ENCODE results near the gene CEP170B. TPM values are rescaled to one million over a fixed set of nuclear protein-coding genes. Genes with fewer than 3 reads are reported as not detected.

Gene CEP170B
- total and polyA plus RNA-seq, 2 of the 13 experiments (the other 11 are each of a cell fraction or from before 2014, with no cell fraction given): 4.3 to 8.8 TPM

GRCh38 chr14:104841730-104842129 is 23.3 kb upstream of the CEP170B start:
- no peak for DNase-seq (ENCODE audit: low spot score)
- in situ Hi-C loops (cut with HindIII; ENCODE audit: extremely low pct_ligation_motif_present, low pct_unique_long_range_greater_than_20kb): no loop called here
- ChIA-PET POLR2A (interaction anchor here (0.8 kb wide), 1 partner anchor 23 kb away, joined by 5 read pairs; no protein-coding TSS in a partner anchor), CTCF (ENCODE audit: low intra/inter-chr PET ratio, low total read pairs) (no interaction called here)
- Histone ChIP-seq H3K27ac (ENCODE audit: extremely low read length, insufficient read depth, low read length) (no peak overlapping the region), H2AFZ (ENCODE audit: low read length) (no peak overlapping the region), H3K27me3 (ENCODE audit: control insufficient read depth in 1 of 2, insufficient read depth in 2 of 2, low read length in 2 of 2) (peaks cover 0 to 18% of the 10 kb centered on the region in 2 experiments; a peak in 4 of 5 replicates), H3K79me2 (ENCODE audit: insufficient read depth, low read length) (no peaks in the 10 kb centered on the region), H3K4me3 (replicated peaks in 1 of 3; ENCODE audit: insufficient read depth in 1 of 3, low read depth in 2 of 3, low read length in 3 of 3) (no peak overlapping the region), H3K9ac (ENCODE audit: insufficient read depth, low read depth, low read length) (no peak overlapping the region), H3K4me2 (ENCODE audit: low read depth, low read length) (no peak overlapping the region), H3K9me3 (ENCODE audit: low read length) (no peaks in the 10 kb centered on the region), H4K20me1 (ENCODE audit: insufficient read depth, low read length) (no peaks in the 10 kb centered on the region; the same call in 1 of the 2 replicates), H3K4me1 (ENCODE audit: insufficient read depth, low read length) (no peaks in the 10 kb centered on the region), H3K36me3 (replicated peaks in 1 of 2; ENCODE audit: control insufficient read depth in 1 of 2, insufficient read depth in 2 of 2, low read length in 2 of 2) (no peaks in the 10 kb centered on the region)
- TF ChIP-seq CTCF (CRISPR knock-in tag; IDR thresholded peaks at IDR 0.05) (no peak), HNRNPK (IDR thresholded peaks at IDR 0.05; ENCODE audit: low read depth, low read length, poor library complexity, severe bottlenecking) (peak; percentile 65)
- intact Hi-C loops (cut with micrococcal nuclease; ENCODE audit: unreplicated experiment): no loop called here
- no peak for FAIRE-seq
- ATAC-seq: no peak
- 3% methylated on average over 1 of the region's 1 CpG for WGBS (ENCODE audit: low lambda C conversion rate)
- no TSS peak for BruUV-seq (replicated peaks)

- intact Hi-C loops (cut with micrococcal nuclease; ENCODE audit: unreplicated experiment) (no loop called here), in situ Hi-C loops (cut with HindIII; ENCODE audit: extremely low pct_ligation_motif_present, low pct_unique_long_range_greater_than_20kb) (no loop called here)
- no peaks in the 10 kb centered on the region for H3K9me3 ChIP-seq (ENCODE audit: low read length)
- ChIA-PET POLR2A (interaction anchor here (1.4 kb wide), 1 partner anchor 13 kb away, joined by 3 read pairs; no protein-coding TSS in a partner anchor), CTCF (ENCODE audit: low intra/inter-chr PET ratio, low total read pairs) (no interaction called here)
- no peaks in the 10 kb centered on the region for H3K4me1 ChIP-seq (ENCODE audit: insufficient read depth, low read length)
- H4K20me1 ChIP-seq (ENCODE audit: insufficient read depth, low read length): no peaks in the 10 kb centered on the region; the same call in 1 of the 2 replicates
- no TSS peak for BruUV-seq (replicated peaks)
- no peak overlapping the region for H3K4me2 ChIP-seq (ENCODE audit: low read depth, low read length)
- H3K4me3 ChIP-seq (replicated peaks in 1 of 3; ENCODE audit: insufficient read depth in 1 of 3, low read depth in 2 of 3, low read length in 3 of 3): no peak overlapping the region
- no peak overlapping the region for H2AFZ ChIP-seq (ENCODE audit: low read length)
- H3K36me3 ChIP-seq (replicated peaks in 1 of 2; ENCODE audit: control insufficient read depth in 1 of 2, insufficient read depth in 2 of 2, low read length in 2 of 2): no peaks in the 10 kb centered on the region
- H3K27me3 ChIP-seq (ENCODE audit: control insufficient read depth in 1 of 2, insufficient read depth in 2 of 2, low read length in 2 of 2): peaks cover 0 to 18% of the 10 kb centered on the region in 2 experiments; a peak in 4 of 5 replicates
- no peak for ATAC-seq
- no peak overlapping the region for H3K9ac ChIP-seq (ENCODE audit: insufficient read depth, low read depth, low read length)
- no peak overlapping the region for H3K27ac ChIP-seq (ENCODE audit: extremely low read length, insufficient read depth, low read length)
- H3K79me2 ChIP-seq (ENCODE audit: insufficient read depth, low read length): no peaks in the 10 kb centered on the region
- FAIRE-seq: no peak
- 19% methylated on average over 3 of the region's 13 CpGs for WGBS (ENCODE audit: low lambda C conversion rate)
- DNase-seq (ENCODE audit: low spot score): no peak
- TF ChIP-seq HOXA9 (CRISPR knock-in tag; IDR thresholded peaks at IDR 0.05; ENCODE audit: borderline replicate concordance): no peak
- TF ChIP-seq ELF1 (CRISPR knock-in tag; IDR thresholded peaks at IDR 0.05): no peak
- no peak for TF ChIP-seq CREB3 (CRISPR knock-in tag; IDR thresholded peaks at IDR 0.05)
- TF ChIP-seq SRSF9 (IDR thresholded peaks at IDR 0.05; ENCODE audit: borderline replicate concordance, insufficient read depth, low read depth, low read length, poor library complexity, severe bottlenecking): no peak
- no peak for TF ChIP-seq RNF2 (conservative IDR thresholded peaks at IDR 0.05; ENCODE audit: low read depth)
- TF ChIP-seq MEIS1 (CRISPR knock-in tag; IDR thresholded peaks at IDR 0.05; ENCODE audit: borderline replicate concordance): no peak
- no peak for TF ChIP-seq ZNF768 (CRISPR knock-in tag; IDR thresholded peaks at IDR 0.05)
- no peak for TF ChIP-seq SETDB1 (CRISPR knock-in tag; IDR thresholded peaks at IDR 0.05; ENCODE audit: borderline replicate concordance)
- TF ChIP-seq FOXJ3 (CRISPR knock-in tag; IDR thresholded peaks at IDR 0.05; ENCODE audit: borderline replicate concordance): no peak
- TF ChIP-seq HIVEP1 (CRISPR knock-in tag; IDR thresholded peaks at IDR 0.05): no peak
- TF ChIP-seq ZBTB38 (CRISPR knock-in tag; IDR thresholded peaks at IDR 0.05): no peak
- no peak for TF ChIP-seq ATF1 (CRISPR knock-in tag; IDR thresholded peaks at IDR 0.05)
- no peak for TF ChIP-seq ZNF766 (CRISPR knock-in tag; IDR thresholded peaks at IDR 0.05; ENCODE audit: borderline replicate concordance)
Measured at GRCh38 chr14:104843006-104843405, 22.1 kb upstream of the CEP170B start.
